HG02759 (cell line): ENCODE results near the gene NUDCD3.
"Not testable (repeated sequence)": the region's sequence is repeated elsewhere in the genome, so short reads cannot be mapped to it uniquely, and the experiment has no call there.

ENCODE experiments used
- ATAC-seq: cut with Tn5 transposase; IDR thresholded peaks from one replicate; pipeline ENCODE4 v1.9.1; 2021; ENCODE audit warnings: mild to moderate bottlenecking, moderate library complexity; ENCODE audit not compliant: unreplicated experiment

Gene NUDCD3

DNA sequence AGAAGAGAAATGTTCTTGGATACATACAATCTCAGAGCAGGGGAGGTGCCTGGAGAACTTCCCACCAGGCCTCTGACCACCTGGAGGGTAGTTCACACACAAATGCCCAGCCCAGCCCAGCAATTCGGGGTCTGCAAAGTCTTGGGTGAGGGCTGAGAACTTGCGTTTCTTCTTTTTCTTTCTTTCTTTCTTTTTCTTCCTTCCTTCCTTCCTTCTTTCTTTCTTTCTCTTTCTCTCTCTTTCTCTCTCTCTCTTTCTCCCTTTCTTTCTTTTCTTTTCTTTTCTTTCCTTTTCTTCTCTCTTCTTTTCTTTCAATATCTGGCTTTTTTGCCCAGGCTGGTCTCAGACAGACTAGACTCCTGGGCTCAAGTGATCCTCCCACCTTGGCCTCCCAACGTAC is 28.3 kb upstream of the NUDCD3 start:
- ATAC-seq = no peak

GRCh38 chr7:44517175-44517574 is 26.7 kb upstream of the NUDCD3 start:
- no peak for ATAC-seq

- ATAC-seq = no peak
Observed at GRCh38 chr7:44515590-44516268, 25.3 kb upstream of the NUDCD3 start.

DNA sequence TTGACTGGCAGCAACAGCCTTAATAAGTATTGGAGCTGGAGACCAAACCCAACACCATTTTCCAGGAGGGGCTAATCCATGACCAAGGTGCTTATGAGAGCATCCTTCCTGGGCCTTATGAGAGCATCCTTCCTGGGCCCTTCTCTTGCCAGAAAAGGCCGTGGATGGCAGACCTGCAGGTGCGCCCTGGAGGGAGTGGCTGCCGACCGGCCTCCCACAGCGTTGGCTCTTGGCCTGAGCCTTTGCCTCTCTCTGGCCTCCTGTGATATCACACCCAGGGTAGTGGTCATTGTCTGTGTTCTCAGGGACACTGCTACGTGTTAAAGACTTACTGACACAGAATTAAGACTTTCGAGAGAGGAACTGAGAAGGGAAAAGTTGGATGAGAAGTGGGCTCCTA is 22.3 kb upstream of the NUDCD3 start:
- ATAC-seq = no peak

GRCh38 chr7:44511863-44512468 is 21.5 kb upstream of the NUDCD3 start:
- ATAC-seq = no peak

DNA sequence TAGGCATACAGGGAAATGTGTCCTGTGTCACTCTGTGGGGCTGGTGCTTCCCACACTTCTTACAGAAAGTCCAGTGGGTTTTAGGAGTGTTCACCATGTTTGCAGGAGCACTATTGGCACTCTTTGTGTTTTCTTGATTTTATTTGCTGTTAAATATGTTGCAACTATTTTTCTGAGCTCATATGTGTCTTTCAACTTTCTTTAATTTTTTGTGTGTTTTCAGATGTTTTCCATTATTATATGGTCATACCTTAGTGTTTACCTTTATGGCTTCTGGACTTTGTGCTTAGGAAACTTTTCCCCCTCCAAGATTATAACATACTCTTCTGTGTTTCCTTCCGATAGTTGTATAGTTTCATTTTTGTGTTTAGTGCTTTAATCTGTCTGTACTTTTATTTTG is 20.8 kb upstream of the NUDCD3 start:
- ATAC-seq = no peak

- no peak for ATAC-seq
Observed at GRCh38 chr7:44508328-44509030, 18.0 kb upstream of the NUDCD3 start.

DNA sequence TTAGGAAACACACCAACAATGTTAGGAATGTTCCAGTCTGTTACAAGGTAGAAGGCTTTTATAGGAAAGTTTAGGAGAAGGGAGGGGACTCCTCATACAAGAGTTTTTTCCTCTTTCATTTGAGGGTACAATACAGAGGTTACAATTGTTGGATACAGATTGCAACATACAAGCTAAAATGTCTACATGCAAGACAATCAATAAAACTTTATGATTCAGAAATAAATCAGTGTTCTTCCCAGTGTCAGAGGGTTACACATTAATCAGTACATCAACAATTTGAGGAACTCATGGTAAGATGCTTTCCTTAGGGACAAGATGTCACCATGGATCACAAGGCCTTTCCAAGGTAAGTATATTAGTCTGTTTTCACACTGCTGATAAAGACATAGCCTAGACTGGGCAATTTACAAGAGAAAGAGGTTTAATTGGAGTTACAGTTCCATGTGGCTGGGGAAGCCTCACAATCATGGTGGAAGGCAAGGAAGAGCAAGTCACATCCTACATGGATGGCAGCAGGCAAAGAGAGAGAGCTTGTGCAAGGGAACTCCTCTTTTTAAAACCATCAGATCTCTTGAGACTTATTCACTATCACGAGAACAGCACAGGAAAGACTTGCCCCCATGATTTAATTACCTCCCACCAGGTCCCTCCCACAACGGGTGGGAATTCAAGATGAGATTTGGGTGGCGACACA is 16.3 kb upstream of the NUDCD3 start:
- ATAC-seq = not testable (repeated sequence)

- ATAC-seq = no peak
Observed at GRCh38 chr7:44505595-44505994, 15.1 kb upstream of the NUDCD3 start.

DNA sequence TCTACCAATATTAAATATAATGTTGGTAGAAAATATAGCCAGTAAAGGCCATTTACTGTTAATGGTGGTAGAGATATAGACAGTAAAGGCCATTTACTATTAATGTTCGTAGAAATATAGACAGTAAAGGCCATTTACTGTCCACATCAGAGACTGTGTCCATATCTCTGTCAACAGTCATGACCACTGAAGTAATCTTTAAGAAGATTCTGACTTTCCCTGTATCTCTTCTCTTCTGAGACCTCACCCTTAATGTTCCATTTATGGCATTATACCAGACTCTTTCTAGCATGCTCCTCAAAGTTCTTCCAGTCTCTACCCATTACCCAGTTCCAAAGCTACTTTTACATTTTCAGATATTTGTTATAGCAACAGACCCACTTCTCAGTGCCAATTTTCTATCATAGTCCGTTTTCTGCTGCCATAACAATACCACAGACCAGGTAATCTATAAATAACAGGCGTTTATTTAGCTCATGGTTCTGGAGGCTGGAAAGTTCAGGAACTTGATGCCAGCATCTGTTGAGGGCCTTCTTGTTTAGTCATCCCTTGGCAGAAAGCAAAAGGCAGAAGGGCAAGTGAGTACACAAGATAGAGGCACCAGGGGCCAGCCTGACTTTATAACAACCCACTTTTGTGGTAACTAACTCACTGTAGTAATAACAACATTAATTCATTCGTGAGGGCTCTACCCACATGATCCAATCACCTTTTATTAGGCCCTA is 7.9 kb upstream of the NUDCD3 start:
- ATAC-seq = no peak

GRCh38 chr7:44497155-44498027 is 6.9 kb upstream of the NUDCD3 start:
- no peak for ATAC-seq

GRCh38 chr7:44496385-44496784 is 5.9 kb upstream of the NUDCD3 start:
- ATAC-seq = no peak

- no peak for ATAC-seq
Observed at GRCh38 chr7:44494960-44495359, 4.5 kb upstream of the NUDCD3 start.

DNA sequence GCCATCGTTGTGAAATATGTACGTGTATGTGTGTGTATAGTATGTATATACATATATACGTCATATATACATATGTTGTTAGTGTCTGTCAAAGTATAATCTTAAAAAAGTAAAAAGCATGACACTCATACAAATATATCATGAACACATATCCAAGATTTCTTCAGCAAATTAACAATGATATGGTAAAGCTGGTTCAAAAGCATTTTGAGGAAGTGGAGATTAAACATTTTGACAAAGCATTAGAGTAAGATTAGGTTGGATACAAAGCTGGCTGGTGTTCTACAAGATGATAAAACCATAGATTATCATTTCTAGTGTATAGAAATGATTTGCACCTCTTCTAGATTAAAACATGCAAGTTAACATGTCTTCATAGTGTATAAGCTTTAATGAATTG is 771 bp upstream of the NUDCD3 start:
- no peak for ATAC-seq

- ATAC-seq = peak; percentile 27
Observed at GRCh38 chr7:44489955-44490350, 505 bp downstream of the NUDCD3 start.

- no peak for ATAC-seq
Observed at GRCh38 chr7:44488955-44489354, 1.5 kb downstream of the NUDCD3 start.

GRCh38 chr7:44486693-44487092 is 3.8 kb downstream of the NUDCD3 start:
- no peak for ATAC-seq

DNA sequence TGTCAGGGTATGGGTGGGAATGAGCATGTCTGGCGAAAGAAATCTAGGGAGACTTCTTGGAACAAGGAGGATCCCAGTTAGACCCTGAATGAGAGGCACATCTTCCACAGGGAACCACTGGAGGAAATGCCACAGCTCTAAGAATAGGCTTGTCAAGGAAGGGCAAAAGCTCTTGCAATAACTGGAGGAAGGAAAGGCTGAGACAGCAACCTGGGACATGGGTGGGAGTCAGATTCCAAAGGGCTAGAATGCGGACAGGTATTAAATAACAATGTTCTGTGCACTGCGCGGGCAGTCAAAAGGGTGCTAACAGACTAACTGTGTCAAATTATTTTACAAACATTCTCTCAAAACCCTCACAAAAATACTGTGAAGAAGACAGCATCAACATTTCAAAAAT is 4.5 kb downstream of the NUDCD3 start:
- ATAC-seq = no peak

GRCh38 chr7:44484482-44485313 is 5.8 kb downstream of the NUDCD3 start:
- ATAC-seq = no peak
